HG03280 (cell line): ENCODE measurements around the gene SLX4IP.
"Not testable (repeated sequence)": the region's sequence is repeated elsewhere in the genome, so short reads cannot be mapped to it uniquely, and the experiment has no call there.

ENCODE experiments used
- ATAC-seq: cut with Tn5 transposase; IDR thresholded peaks from one replicate; pipeline ENCODE4 v1.9.1; 2021; ENCODE audit warnings: mild to moderate bottlenecking, moderate library complexity; ENCODE audit not compliant: unreplicated experiment

SLX4IP gene

GRCh38 chr20:10565922-10566897 is 131.1 kb downstream of the SLX4IP start:
- no peak for ATAC-seq

- ATAC-seq: no peak
Observed at GRCh38 chr20:10568032-10568431, 132.9 kb downstream of the SLX4IP start.

- no peak for ATAC-seq
Observed at GRCh38 chr20:10571313-10571815, 136.3 kb downstream of the SLX4IP start.

- ATAC-seq: no peak
Observed at GRCh38 chr20:10572853-10573252, 137.7 kb downstream of the SLX4IP start.

GRCh38 chr20:10573273-10573950 is 138.3 kb downstream of the SLX4IP start:
- no peak for ATAC-seq

- no peak for ATAC-seq
Observed at GRCh38 chr20:10573951-10574339, 138.8 kb downstream of the SLX4IP start.

- no peak for ATAC-seq
Observed at GRCh38 chr20:10576411-10577090, 141.4 kb downstream of the SLX4IP start.

- no peak for ATAC-seq
Observed at GRCh38 chr20:10577648-10578047, 142.5 kb downstream of the SLX4IP start.

GRCh38 chr20:10578607-10579006 is 143.5 kb downstream of the SLX4IP start:
- ATAC-seq: no peak

- ATAC-seq: no peak
Observed at GRCh38 chr20:10579942-10580341, 144.8 kb downstream of the SLX4IP start.

- no peak for ATAC-seq
Observed at GRCh38 chr20:10580700-10581099, 145.6 kb downstream of the SLX4IP start.

- ATAC-seq: no peak
Observed at GRCh38 chr20:10581823-10582222, 146.7 kb downstream of the SLX4IP start.

GRCh38 chr20:10584371-10584770 is 149.3 kb downstream of the SLX4IP start:
- no peak for ATAC-seq

- no peak for ATAC-seq
Observed at GRCh38 chr20:10585308-10585707, 150.2 kb downstream of the SLX4IP start.

- ATAC-seq: no peak
Observed at GRCh38 chr20:10586296-10586695, 151.2 kb downstream of the SLX4IP start.

GRCh38 chr20:10590446-10590845 is 155.3 kb downstream of the SLX4IP start:
- not testable (repeated sequence) for ATAC-seq

GRCh38 chr20:10590950-10591671 is 156.0 kb downstream of the SLX4IP start:
- ATAC-seq: no peak

- ATAC-seq: no peak
Observed at GRCh38 chr20:10591946-10592521, 156.9 kb downstream of the SLX4IP start.

- ATAC-seq: no peak
Observed at GRCh38 chr20:10594296-10594868, 159.3 kb downstream of the SLX4IP start.

- ATAC-seq: no peak
Observed at GRCh38 chr20:10595266-10595665, 160.2 kb downstream of the SLX4IP start.
